Hippocampal formation (tissue), 2 donors: ENCODE results near the gene PEX6.
A peak's percentile ranks its signal among the peaks of the same experiment; 100 is the strongest.

Experiments
- DNase-seq, 2 donors: peaks; one replicate each; lab custom pipeline; 2025; lab: John Stamatoyannopoulos, UW

PEX6 gene

GRCh38 chr6:42936398-42936797 is 42.6 kb downstream of the PEX6 start:
- no peak for DNase-seq

GRCh38 chr6:42935322-42935721 is 43.7 kb downstream of the PEX6 start:
- DNase-seq: no peak

- DNase-seq: peak in 1 of 2 donors; percentile 11
Observed at GRCh38 chr6:42933205-42933604, 45.8 kb downstream of the PEX6 start.

- no peak for DNase-seq
Observed at GRCh38 chr6:42932412-42932811, 46.6 kb downstream of the PEX6 start.

- peak in 1 of 2 donors; percentile 44 for DNase-seq
Observed at GRCh38 chr6:42929821-42930360, 49.1 kb downstream of the PEX6 start.

GRCh38 chr6:42928986-42929820 is 49.8 kb downstream of the PEX6 start, which contains the start of gene CNPY3:
Gene CNPY3 (plus strand): TSS chr6:42929480. CDS start chr6:42929571, 91 bp downstream.
- DNase-seq: peak; percentile 89 to 93

GRCh38 chr6:42925248-42925857 is 53.6 kb downstream of the PEX6 start:
- no peak for DNase-seq

- no peak for DNase-seq
Observed at GRCh38 chr6:42923666-42924065, 55.3 kb downstream of the PEX6 start.

GRCh38 chr6:42921801-42922200 is 57.2 kb downstream of the PEX6 start:
- no peak for DNase-seq

GRCh38 chr6:42916288-42916687 is 62.7 kb downstream of the PEX6 start:
- no peak for DNase-seq

GRCh38 chr6:42915732-42916131 is 63.2 kb downstream of the PEX6 start, which contains the start of gene PTCRA:
Gene PTCRA (plus strand): TSS chr6:42916053. CDS start chr6:42916070, 17 bp downstream.
- no peak for DNase-seq

GRCh38 chr6:42914546-42914945 is 64.4 kb downstream of the PEX6 start:
- DNase-seq: no peak
